HFF-Myc (cell line): ENCODE data around the gene FOXF1.

Experiments used
- DNase-seq: peaks from one replicate; pipeline ENCODE4 v3.0.0-alpha.2; 2011; ENCODE audit warnings: low read depth; ENCODE audit errors: extremely low read depth
- H3K4me3 ChIP-seq: replicated peaks from 2 replicates; pipeline ENCODE4 v1.5.1; 2011; ENCODE audit warnings: low read depth, mild to moderate bottlenecking, control low read depth, low read length
- CTCF ChIP-seq: IDR thresholded peaks from 2 replicates; pipeline ENCODE4 v1.5.1; 2012; ENCODE audit warnings: mild to moderate bottlenecking, low read depth, low read length, control low read depth; ENCODE audit errors: missing control alignments

FOXF1 gene

GRCh38 chr16:86563469-86564345 lies 53.4 kb downstream of the FOXF1 start:
- peak; percentile 100 for TF ChIP-seq CTCF
- H3K4me3 ChIP-seq = peak overlapping the region; percentile 16
- peak; percentile 79 for DNase-seq
